Type B pancreatic cell (in vitro differentiated cells): Measurements from ENCODE around the gene OSCP1. TPM values are rescaled to one million over a fixed set of nuclear protein-coding genes. Genes with fewer than 3 reads are reported as not detected.
A peak's percentile ranks its signal among the peaks of the same experiment; 100 is the strongest.

Source experiments
- DNase-seq: peaks from one replicate; pipeline ENCODE4 v3.0.0; 2021; ENCODE audit warnings: mixed read lengths; ENCODE audit not compliant: unreplicated experiment; ENCODE audit errors: extremely low spot score
- H3K27ac Mint-ChIP-seq: 2 replicates; pipeline ENCODE4 v1.8.0; 2021; ENCODE audit warnings: mild to moderate bottlenecking, mixed read lengths
- H3K27me3 Mint-ChIP-seq: 2 replicates; pipeline ENCODE4 v1.8.0; 2021; ENCODE audit warnings: mixed read lengths
- H3K36me3 Mint-ChIP-seq: 2 replicates; pipeline ENCODE4 v1.8.0; 2021; ENCODE audit warnings: mixed read lengths
- H3K4me1 Mint-ChIP-seq: one replicate; pipeline ENCODE4 v1.8.0; 2021; ENCODE audit warnings: mixed read lengths; ENCODE audit not compliant: unreplicated experiment
- H3K4me3 Mint-ChIP-seq: 2 replicates; pipeline ENCODE4 v1.8.0; 2021; ENCODE audit warnings: mild to moderate bottlenecking, mixed read lengths
- H3K9me3 Mint-ChIP-seq: 2 replicates; pipeline ENCODE4 v1.8.0; 2021; ENCODE audit warnings: mixed read lengths
- total RNA-seq: library from RNA; stranded (reverse); gene quantifications from 2 replicates; pipeline ENCODE4 v1.2.1, GENCODE V29; 2021; ENCODE audit warnings: low replicate concordance
- TF ChIP-seq, protein P1 (sequence below): fragments of 200-600 bp; sonication (generic); conservative IDR thresholded peaks from 2 replicates; pipeline ENCODE4 v1.5.0; 2021; ENCODE audit warnings: antibody characterized with exemption, mild to moderate bottlenecking

Gene OSCP1
- total RNA-seq, 1 donor from 2014 or later, result 15.3 TPM

GRCh38 chr1:36387141-36387949 is 62.9 kb downstream of the OSCP1 start:
- H3K4me3 Mint-ChIP-seq, result peak overlapping the region; percentile 92
- no peaks in the 10 kb centered on the region for H3K36me3 Mint-ChIP-seq
- TF ChIP-seq, protein P1, sequence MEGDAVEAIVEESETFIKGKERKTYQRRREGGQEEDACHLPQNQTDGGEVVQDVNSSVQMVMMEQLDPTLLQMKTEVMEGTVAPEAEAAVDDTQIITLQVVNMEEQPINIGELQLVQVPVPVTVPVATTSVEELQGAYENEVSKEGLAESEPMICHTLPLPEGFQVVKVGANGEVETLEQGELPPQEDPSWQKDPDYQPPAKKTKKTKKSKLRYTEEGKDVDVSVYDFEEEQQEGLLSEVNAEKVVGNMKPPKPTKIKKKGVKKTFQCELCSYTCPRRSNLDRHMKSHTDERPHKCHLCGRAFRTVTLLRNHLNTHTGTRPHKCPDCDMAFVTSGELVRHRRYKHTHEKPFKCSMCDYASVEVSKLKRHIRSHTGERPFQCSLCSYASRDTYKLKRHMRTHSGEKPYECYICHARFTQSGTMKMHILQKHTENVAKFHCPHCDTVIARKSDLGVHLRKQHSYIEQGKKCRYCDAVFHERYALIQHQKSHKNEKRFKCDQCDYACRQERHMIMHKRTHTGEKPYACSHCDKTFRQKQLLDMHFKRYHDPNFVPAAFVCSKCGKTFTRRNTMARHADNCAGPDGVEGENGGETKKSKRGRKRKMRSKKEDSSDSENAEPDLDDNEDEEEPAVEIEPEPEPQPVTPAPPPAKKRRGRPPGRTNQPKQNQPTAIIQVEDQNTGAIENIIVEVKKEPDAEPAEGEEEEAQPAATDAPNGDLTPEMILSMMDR, result no peak
- peak overlapping the region; percentile 100 for H3K27ac Mint-ChIP-seq
- H3K9me3 Mint-ChIP-seq, result no peaks in the 10 kb centered on the region
- H3K27me3 Mint-ChIP-seq, result no peaks in the 10 kb centered on the region
- DNase-seq, result no peak
- H3K4me1 Mint-ChIP-seq, result peaks cover 29% of the 10 kb centered on the region

DNA sequence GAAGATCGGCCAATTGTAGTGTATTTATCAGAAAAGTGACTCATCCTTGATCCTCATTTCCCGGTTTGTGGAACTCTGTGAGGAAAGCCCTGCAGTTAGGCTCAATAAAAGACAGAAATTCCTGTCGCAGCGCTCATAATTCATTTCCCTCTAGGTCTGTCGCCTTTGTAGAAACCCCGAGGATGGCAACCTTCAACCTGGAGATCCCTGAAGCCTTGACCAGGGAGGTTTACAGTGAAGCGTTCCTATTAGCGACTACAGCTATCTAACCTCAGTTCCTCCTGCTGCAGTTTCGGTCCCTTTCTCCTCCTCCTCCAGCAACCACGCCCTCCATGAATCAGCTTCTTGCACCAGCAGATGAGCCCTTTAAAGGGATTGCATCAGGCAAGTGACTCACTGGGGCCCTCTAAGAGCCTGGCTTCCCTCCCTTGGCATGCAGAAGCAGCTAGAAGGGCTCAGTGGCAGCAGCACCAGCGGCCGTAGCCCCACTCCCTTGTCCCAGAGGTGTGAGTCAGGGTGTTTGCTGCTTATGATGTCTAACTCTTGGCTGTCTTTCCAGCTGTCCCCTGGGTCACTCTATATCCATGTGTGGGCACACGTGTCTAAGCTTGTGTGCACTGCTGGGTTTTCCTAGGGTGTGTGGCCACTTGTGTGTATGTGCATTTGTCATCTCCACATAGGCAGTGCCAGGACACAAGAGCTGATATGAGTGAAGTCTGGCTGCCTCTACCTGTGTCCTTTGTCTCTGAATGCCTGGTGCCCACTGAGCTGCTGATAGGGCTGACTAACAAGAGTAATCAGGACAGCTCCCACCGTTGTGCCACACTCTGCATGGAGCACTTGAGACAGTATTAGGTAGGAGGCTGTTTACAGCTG is 63.7 kb downstream of the OSCP1 start:
- TF ChIP-seq, protein P1, result no peak
- Mint-ChIP-seq H3K4me1 (peaks cover 35% of the 10 kb centered on the region), H3K9me3 (no peaks in the 10 kb centered on the region), H3K27me3 (no peaks in the 10 kb centered on the region), H3K27ac (peak overlapping the region; percentile 100), H3K4me3 (peak overlapping the region; percentile 92), H3K36me3 (no peaks in the 10 kb centered on the region)
- peak; percentile 74 for DNase-seq

DNA sequence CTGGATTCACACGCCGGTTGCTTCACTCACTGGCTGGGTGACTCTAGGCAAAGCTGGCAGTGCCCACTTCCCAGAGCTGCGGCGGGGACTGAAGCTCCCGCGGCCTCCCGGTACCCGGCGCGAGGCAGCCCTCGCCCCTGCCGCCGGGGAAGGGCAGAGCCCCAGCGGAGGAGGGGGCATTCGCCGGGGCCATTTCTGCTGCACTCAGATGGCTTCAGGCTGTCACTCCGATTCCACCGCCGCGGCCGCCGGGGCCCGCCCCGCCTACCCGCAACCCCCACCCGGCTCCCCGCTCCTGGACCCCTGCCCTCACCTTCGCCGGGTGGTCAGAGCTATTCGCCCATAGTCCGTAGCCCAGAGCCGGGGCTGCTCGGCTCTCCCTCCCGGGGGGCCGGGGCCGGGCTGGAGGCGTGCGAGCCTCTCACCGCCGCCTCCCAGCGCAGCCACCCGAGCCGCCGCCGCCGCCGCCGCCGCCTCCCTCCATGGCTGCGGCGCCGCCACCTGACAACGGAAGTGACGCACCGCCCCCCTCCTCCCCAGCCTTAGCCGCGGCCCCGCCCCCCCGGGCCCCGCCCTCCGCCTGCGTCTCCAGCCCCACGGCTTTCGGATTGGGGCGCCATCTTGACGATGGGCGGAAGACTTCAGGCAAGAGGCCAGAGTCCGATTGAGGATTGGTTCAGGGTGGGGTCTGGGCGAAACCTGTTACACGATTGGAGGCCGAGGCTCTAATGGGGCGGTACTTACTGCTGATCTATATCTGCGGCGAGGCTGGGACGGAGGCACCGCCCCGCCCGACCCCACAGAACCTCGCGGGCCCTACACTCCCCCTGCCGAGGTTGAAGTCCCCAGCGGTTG is 64.6 kb downstream of the OSCP1 start, which contains the start of gene STK40:
Gene STK40, minus strand, starts transcription at position 515 of the 855 bp plus-strand sequence. CDS start 24,592 bp downstream, outside the sequence.
- H3K4me1 Mint-ChIP-seq, result peaks cover 42% of the 10 kb centered on the region

DNA sequence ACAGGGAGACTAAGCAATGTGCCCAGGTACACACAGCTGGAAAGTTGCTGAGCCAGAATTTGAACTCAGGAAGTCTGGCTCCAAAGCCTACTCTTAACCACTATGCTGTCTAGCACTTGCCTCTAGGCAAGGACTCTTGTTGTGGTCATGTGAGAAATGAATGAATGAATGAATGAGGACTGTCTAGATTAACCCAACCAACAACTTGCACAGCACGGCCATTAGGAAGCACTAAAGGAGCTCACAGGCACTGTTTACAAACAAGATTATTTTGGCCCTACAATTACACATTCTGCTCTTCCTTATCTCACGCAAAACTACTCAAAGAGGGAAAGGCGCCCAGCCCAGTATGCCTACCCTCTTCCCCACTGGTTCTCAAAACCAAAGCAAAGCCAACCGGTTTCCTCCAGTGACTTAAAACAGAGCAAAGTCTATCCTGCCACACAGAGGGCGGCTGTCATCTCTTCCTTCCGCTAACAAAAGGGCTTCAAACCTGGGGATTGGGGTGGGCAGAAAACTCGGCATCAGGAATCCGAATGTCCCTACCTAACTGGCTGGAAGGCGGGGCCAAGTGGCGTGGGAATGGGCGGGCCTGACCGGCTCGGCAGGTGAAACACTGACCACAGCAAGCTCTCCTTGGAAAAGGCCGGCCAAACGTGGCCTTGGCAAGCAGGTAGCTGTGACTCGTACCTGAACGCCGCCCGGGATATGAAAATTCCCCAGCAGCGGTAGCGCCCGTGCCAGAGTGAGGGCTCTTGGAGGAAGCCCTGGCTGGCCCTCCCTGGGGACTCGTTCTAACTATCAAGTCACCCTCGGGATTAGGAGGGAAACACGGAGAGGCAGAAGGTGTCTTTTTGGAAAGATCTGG is 65.5 kb downstream of the OSCP1 start:
- peaks cover 50% of the 10 kb centered on the region for H3K4me1 Mint-ChIP-seq
- TF ChIP-seq, protein P1, result no peak
- no peaks in the 10 kb centered on the region for H3K36me3 Mint-ChIP-seq
- H3K4me3 Mint-ChIP-seq, result peak overlapping the region; percentile 92
- no peaks in the 10 kb centered on the region for H3K9me3 Mint-ChIP-seq
- H3K27me3 Mint-ChIP-seq, result no peaks in the 10 kb centered on the region
- peak overlapping the region; percentile 97 for H3K27ac Mint-ChIP-seq
- no peak for DNase-seq

More for the DNA sequence above, 64.6 kb downstream of the OSCP1 start, which contains the start of gene STK40:
- peak within 1 kb of the TSS; percentile 100 for H3K27ac Mint-ChIP-seq
- H3K36me3 Mint-ChIP-seq, result no peaks in the 10 kb centered on the region
- H3K4me3 Mint-ChIP-seq, result peak within 1 kb of the TSS; percentile 92
- TF ChIP-seq, protein P1, result no peak
- no peaks in the 10 kb centered on the region for H3K9me3 Mint-ChIP-seq
- H3K27me3 Mint-ChIP-seq, result no peaks in the 10 kb centered on the region
- peak; percentile 97 for DNase-seq
